Hepatocyte (in vitro differentiated cells): Measurements from ENCODE around the gene PFDN4. TPM values are rescaled to one million over a fixed set of nuclear protein-coding genes. Genes with fewer than 3 reads are reported as not detected.

Experiments used
- DNase-seq: peaks from one replicate; pipeline ENCODE4 v3.0.0-alpha.2; 2016; ENCODE audit warnings: low spot score
- H2AFZ ChIP-seq: fragments of 200-600 bp; sonication (generic); 2 replicates; pipeline ENCODE4 v1.6.0; 2016; ENCODE audit warnings: antibody characterized with exemption, mild to moderate bottlenecking
- H3K27ac ChIP-seq: fragments of 200-600 bp; sonication (generic); 2 replicates; pipeline ENCODE4 v1.5.1; 2016; ENCODE audit warnings: mild to moderate bottlenecking
- H3K27me3 ChIP-seq: fragments of 200-600 bp; sonication (generic); 2 replicates; pipeline ENCODE4 v1.6.1; 2016
- H3K36me3 ChIP-seq: fragments of 200-600 bp; sonication (generic); replicated peaks from 2 replicates; pipeline ENCODE4 v1.5.1; 2016; ENCODE audit warnings: low read depth; ENCODE audit not compliant: insufficient read depth
- H3K4me1 ChIP-seq: fragments of 200-600 bp; sonication (generic); 2 replicates; pipeline ENCODE4 v1.5.1; 2016; ENCODE audit warnings: mild to moderate bottlenecking, moderate library complexity; ENCODE audit not compliant: insufficient read depth
- H3K4me2 ChIP-seq: fragments of 200-600 bp; sonication (generic); 2 replicates; pipeline ENCODE4 v1.6.0; 2016
- H3K4me3 ChIP-seq: fragments of 200-600 bp; sonication (generic); 2 replicates; pipeline ENCODE4 v1.5.1; 2016; ENCODE audit warnings: mild to moderate bottlenecking
- H3K79me2 ChIP-seq: fragments of 200-600 bp; sonication (generic); 2 replicates; pipeline ENCODE4 v1.6.0; 2017; ENCODE audit warnings: mild to moderate bottlenecking
- H3K9me2 ChIP-seq: fragments of 200-600 bp; sonication (generic); replicated peaks from 2 replicates; pipeline ENCODE4 v1.6.0; 2017; ENCODE audit warnings: mild to moderate bottlenecking; ENCODE audit not compliant: insufficient read depth
- H3K9me3 ChIP-seq: fragments of 200-600 bp; sonication (generic); 2 replicates; pipeline ENCODE4 v1.5.1; 2016; ENCODE audit warnings: low read depth, mild to moderate bottlenecking
- H4K20me1 ChIP-seq: fragments of 200-600 bp; sonication (generic); 2 replicates; pipeline ENCODE4 v1.6.0; 2016; ENCODE audit warnings: mild to moderate bottlenecking; ENCODE audit not compliant: insufficient read depth, poor library complexity, severe bottlenecking
- EZH2 ChIP-seq: fragments of 200-600 bp; sonication (generic); IDR thresholded peaks from 2 replicates; pipeline ENCODE4 v1.6.1; 2016; ENCODE audit warnings: antibody characterized with exemption, mild to moderate bottlenecking, borderline replicate concordance
- EZH2phosphoT487 ChIP-seq: fragments of 200-600 bp; sonication (generic); IDR thresholded peaks from one replicate; pipeline ENCODE4 v1.6.1; 2018; ENCODE audit warnings: antibody characterized with exemption, mild to moderate bottlenecking, low read depth, moderate library complexity; ENCODE audit not compliant: unreplicated experiment, severe bottlenecking
- WGBS: methylation state at CpG from one replicate; pipeline ENCODE4 v1.1.6; 2016; ENCODE audit warnings: low lambda C conversion rate; ENCODE audit errors: missing lambda C conversion rate; 5-methylcytosine and 5-hydroxymethylcytosine counted together
- polyA plus RNA-seq: library from polyadenylated mRNA; unstranded; fragments of >200 nt; fragmentation: Nextera tagmentation; extraction: Ambion mirVana; gene quantifications from 2 replicates; pipeline ENCODE4 v1.2.1, GENCODE V29; 2016
- total RNA-seq: library from RNA; depleted of rRNA; stranded (reverse); fragments of >200 nt; gene quantifications from 2 replicates; pipeline ENCODE4 v1.2.3, GENCODE V29; 2014
- TF ChIP-seq, protein P1 (sequence below): fragments of 200-600 bp; sonication (generic); IDR thresholded peaks from 2 replicates; pipeline ENCODE4 v1.5.1; 2016; ENCODE audit warnings: antibody characterized with exemption, mild to moderate bottlenecking; ENCODE audit not compliant: poor library complexity

The PFDN4 gene
- total and polyA plus RNA-seq, 2 experiments from 2014 or later: 40.0 to 121 TPM

DNA sequence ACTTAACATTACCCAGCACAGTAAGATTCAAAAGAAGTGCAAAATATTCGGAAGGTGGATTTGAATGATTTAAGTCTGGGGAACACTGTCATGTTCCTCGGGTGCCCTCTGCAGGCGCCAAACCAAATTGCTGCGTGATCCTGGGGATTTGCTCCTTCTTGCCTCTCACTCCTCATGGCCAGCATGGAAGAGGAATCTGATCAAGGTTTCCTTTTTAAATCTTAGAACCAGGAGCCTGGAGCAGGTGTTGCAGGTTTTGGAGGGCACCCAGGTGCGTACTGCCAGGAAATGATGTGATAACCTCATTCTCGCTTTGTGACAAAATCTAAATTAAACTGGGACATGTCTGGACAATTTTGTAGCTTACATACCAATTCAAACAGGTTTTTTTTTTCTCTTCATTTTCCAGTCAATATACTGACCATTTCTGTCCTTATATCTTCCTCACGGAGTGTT, 8.1 kb upstream of the PFDN4 start:
- Histone ChIP-seq H3K27me3 (no peaks in the 10 kb centered on the region), H3K9me2 (no peaks in the 10 kb centered on the region), H3K4me3 (no peak overlapping the region), H3K4me1 (no peaks in the 10 kb centered on the region), H3K4me2 (no peak overlapping the region), H3K9me3 (no peaks in the 10 kb centered on the region), H2AFZ (no peak overlapping the region), H4K20me1 (no peaks in the 10 kb centered on the region), H3K27ac (no peak overlapping the region), H3K79me2 (no peaks in the 10 kb centered on the region), H3K36me3 (no peaks in the 10 kb centered on the region)
- peak; percentile 85 for DNase-seq
- TF ChIP-seq EZH2phosphoT487 (no peak), EZH2 (no peak)
- TF ChIP-seq, protein P1, sequence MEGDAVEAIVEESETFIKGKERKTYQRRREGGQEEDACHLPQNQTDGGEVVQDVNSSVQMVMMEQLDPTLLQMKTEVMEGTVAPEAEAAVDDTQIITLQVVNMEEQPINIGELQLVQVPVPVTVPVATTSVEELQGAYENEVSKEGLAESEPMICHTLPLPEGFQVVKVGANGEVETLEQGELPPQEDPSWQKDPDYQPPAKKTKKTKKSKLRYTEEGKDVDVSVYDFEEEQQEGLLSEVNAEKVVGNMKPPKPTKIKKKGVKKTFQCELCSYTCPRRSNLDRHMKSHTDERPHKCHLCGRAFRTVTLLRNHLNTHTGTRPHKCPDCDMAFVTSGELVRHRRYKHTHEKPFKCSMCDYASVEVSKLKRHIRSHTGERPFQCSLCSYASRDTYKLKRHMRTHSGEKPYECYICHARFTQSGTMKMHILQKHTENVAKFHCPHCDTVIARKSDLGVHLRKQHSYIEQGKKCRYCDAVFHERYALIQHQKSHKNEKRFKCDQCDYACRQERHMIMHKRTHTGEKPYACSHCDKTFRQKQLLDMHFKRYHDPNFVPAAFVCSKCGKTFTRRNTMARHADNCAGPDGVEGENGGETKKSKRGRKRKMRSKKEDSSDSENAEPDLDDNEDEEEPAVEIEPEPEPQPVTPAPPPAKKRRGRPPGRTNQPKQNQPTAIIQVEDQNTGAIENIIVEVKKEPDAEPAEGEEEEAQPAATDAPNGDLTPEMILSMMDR: peak; percentile 90
- WGBS: 18% methylated on average over 7 of the region's 7 CpGs

DNA sequence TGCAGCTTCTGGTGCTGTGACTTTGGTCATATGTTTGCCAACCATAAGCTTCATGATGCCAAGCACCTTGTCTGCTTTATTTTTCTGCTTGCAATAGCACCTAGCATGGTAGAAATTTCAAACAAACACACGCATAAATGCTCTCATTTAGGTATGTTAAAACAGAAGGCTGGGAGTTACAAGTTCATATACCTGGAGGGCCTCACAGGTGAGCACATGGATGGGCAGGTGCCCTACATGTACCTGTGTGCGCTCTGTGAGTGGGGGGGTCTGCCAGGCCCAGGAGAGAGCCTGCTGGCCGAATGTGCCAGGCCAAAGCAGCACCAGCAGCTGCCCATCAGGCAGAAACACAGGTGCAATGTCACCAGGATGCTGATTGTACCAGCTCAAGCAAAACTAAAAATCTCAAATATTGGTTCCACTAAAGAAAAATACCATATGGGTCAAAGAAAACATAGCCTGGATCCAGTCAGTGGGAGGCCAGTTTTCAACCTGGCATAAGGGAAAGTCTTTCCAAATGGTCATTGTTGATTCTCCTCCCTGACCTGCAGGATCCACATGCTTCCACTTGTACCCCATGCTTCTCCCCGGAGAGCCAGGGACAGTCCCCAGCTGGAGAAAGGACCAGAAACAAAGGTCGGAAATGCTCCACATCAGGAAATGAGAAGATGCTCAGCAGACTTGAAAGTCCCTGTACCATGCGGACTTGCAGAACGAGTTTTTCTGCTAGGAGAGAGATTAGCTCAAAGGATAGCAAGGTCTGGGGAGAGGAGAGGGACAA, 7.2 kb upstream of the PFDN4 start:
- Histone ChIP-seq H3K4me1 (no peaks in the 10 kb centered on the region), H4K20me1 (no peaks in the 10 kb centered on the region), H2AFZ (no peak overlapping the region), H3K27ac (no peak overlapping the region), H3K36me3 (no peaks in the 10 kb centered on the region), H3K79me2 (no peaks in the 10 kb centered on the region), H3K9me2 (no peaks in the 10 kb centered on the region), H3K27me3 (no peaks in the 10 kb centered on the region), H3K4me3 (no peak overlapping the region), H3K4me2 (no peak overlapping the region), H3K9me3 (no peaks in the 10 kb centered on the region)
- TF ChIP-seq EZH2 (no peak), EZH2phosphoT487 (no peak)
- TF ChIP-seq, protein P1: no peak
- no peak for DNase-seq
- 62% methylated on average over 7 of the region's 7 CpGs for WGBS

DNA sequence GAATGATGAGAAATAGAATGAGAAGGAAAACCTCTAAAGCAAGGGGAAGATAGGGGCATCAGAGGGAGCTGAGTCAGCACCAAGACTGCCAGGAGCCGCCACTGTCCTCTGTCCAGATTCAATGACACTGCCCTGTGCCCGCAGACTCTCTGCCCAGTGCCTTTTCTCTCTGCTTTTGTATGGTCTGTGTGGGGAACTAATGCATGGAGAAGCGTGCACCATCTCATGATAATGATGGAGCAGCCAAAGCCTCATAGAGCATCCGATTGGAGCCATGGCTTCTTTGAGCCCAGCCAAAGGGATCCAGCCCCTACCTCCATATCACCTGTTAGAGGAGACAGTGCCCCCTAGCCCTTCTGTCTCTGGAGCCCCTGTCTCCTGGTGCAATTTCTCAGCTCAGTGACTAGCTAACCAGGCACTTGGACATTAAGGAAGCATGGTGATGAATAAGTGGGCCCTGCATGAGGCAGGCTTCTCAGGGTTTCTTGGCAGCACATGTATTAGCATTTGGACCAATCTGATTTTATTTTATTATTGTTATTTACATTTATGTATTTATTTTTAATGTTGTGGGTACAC, 6.5 kb upstream of the PFDN4 start:
- no peaks in the 10 kb centered on the region for H3K36me3 ChIP-seq
- no peaks in the 10 kb centered on the region for H3K27me3 ChIP-seq
- no peak for DNase-seq
- H3K27ac ChIP-seq: no peak overlapping the region
- no peaks in the 10 kb centered on the region for H3K4me1 ChIP-seq
- TF ChIP-seq, protein P1: no peak
- TF ChIP-seq EZH2 (no peak), EZH2phosphoT487 (no peak)
- no peak overlapping the region for H2AFZ ChIP-seq
- WGBS: 89% methylated on average over 4 of the region's 4 CpGs
- no peak overlapping the region for H3K4me3 ChIP-seq
- no peaks in the 10 kb centered on the region for H4K20me1 ChIP-seq
- H3K4me2 ChIP-seq: no peak overlapping the region
- H3K9me2 ChIP-seq: no peaks in the 10 kb centered on the region
- no peaks in the 10 kb centered on the region for H3K9me3 ChIP-seq
- no peaks in the 10 kb centered on the region for H3K79me2 ChIP-seq
